HG03097 (cell line): Measurements from ENCODE around the gene EFNA3.

Experiments used
- ATAC-seq: cut with Tn5 transposase; IDR thresholded peaks from one replicate; pipeline ENCODE4 v1.9.1; 2021; ENCODE audit not compliant: unreplicated experiment, low FRiP score

EFNA3 gene

DNA sequence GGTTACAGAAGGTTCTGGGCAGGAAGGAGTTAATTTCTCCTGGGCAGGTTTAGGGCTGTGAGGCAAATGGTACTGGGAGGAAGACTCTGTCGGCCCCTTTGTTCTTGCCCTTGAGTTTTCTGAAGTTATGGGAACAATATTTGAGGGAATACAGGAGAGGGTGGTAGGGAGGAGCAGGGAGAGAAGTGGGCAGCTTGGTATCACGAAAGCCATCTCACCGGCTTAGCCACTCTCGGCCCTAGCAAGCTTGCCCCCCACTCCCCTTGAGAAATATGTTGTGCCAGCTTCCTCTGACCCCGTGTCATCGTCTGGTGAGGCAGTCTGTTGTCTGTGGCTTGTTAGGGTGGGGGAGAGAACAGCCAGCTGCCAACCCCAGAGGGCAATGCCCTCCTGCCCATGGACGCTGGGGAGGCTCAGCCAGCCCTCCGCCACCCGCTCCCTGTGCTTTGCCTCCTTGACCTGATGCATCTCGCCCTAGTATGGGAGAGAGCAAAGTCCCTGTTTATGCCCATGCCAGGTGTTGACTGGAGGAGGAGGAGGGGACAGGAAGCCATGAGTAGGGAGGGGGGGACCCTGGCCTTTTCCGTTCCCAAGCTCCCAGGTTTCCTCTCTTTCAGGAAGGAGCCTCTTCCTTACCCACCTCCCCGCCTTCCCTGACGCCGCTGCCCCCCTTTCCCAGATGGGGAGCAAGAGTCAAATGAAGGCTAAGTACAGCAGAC is 50.3 kb downstream of the EFNA3 start:
- ATAC-seq = no peak

DNA sequence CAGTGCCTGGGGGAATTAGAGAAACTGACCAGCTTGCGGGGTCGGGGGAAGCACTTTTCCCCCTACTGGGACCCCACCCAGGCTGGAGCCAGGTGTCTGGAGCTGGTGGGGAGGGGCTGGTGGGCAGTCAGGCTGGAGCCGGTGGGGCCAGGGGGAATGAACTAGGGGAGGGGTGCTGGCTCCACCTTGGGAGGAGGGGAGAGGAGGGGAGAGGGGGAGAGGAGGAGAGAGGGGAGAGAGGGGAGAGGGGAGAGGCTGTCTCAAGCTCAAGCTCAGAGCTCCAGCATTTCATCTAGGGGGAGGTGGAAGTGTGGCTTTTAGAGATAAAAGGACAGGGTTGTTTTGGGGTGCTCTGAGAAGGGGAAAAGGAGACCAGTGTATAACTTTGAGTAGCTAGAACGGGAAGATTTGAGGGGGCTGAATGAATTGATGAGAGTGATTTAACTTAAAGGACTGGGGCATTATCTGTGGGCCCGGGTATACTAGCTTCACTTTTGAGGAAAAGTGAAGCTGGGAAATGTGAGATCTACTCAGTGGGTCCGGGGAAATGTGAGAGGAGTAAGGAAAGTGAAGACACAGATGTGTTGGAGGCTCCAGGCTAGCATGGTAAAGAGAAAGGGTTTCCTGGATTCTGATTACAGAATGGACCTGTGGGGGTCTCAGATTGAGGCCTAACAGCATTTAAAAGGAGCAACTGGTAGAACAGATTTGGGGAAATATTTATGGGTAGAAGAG is 51.8 kb downstream of the EFNA3 start:
- ATAC-seq = no peak

DNA sequence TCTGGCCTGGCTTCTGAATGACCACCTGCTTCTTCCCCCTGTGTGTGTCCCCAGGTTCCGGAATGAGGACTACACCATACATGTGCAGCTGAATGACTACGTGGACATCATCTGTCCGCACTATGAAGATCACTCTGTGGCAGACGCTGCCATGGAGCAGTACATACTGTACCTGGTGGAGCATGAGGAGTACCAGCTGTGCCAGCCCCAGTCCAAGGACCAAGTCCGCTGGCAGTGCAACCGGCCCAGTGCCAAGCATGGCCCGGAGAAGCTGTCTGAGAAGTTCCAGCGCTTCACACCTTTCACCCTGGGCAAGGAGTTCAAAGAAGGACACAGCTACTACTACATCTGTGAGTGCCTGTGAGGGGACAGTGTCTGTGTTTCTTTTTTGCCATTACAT is 52.6 kb downstream of the EFNA3 start:
- no peak for ATAC-seq

DNA sequence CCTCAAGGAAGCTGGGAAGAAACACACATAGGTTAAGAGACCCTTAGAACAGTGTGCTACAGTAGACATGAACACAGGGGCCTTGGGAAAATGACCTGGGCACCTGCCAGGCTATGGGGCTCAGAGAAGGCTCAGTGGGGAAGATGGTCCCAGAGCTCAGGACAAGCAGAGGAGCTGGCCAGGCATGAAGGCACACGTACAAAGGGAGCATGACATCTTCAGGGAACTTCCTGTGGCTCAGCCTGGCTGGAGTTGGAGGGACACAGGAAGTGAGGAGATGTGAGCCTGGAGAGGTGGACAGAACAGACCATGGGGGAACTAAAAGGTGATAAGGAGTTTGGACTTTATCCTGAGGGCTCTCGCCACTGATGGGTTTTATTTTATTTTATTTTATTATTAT is 53.2 kb downstream of the EFNA3 start:
- no peak for ATAC-seq

DNA sequence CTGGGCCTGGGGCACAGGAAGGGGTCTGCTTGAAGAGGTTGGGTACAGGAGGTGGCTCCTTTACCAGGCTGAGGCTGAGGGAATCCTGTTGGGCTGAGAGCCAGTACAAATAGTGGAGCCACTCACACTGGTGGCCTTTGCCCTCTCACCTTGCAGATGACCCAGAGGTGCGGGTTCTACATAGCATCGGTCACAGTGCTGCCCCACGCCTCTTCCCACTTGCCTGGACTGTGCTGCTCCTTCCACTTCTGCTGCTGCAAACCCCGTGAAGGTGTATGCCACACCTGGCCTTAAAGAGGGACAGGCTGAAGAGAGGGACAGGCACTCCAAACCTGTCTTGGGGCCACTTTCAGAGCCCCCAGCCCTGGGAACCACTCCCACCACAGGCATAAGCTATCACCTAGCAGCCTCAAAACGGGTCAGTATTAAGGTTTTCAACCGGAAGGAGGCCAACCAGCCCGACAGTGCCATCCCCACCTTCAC is 55.2 kb downstream of the EFNA3 start:
- no peak for ATAC-seq

DNA sequence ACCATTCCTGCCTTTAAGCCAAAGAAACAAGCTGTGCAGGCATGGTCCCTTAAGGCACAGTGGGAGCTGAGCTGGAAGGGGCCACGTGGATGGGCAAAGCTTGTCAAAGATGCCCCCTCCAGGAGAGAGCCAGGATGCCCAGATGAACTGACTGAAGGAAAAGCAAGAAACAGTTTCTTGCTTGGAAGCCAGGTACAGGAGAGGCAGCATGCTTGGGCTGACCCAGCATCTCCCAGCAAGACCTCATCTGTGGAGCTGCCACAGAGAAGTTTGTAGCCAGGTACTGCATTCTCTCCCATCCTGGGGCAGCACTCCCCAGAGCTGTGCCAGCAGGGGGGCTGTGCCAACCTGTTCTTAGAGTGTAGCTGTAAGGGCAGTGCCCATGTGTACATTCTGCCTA is 55.7 kb downstream of the EFNA3 start:
- no peak for ATAC-seq

DNA sequence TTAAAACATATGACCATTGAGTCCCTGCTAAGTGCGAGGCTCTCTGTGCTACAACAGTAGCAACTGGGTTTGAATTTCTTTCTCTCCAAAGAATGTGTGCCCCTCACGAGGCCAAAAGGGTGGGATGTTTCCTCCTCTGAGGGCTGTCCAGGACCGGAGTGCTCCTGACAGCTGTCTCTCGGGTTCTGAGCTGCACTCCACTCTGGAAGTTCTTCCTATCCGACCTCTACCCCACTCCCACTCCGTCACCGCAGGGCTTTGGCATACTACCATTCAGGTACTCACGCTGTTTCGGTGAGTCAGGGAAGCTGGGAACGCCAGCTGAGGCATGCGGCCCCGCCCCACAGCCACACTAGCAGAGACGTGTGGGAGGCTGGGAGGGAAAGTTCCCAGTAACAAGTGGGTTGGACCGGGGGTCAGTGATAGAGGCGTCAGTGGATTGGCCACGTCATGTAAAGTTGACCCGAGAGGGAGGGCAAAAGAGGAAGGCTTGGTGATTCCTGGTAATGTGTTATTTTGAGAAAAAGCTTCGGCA is 56.3 kb downstream of the EFNA3 start:
- no peak for ATAC-seq

DNA sequence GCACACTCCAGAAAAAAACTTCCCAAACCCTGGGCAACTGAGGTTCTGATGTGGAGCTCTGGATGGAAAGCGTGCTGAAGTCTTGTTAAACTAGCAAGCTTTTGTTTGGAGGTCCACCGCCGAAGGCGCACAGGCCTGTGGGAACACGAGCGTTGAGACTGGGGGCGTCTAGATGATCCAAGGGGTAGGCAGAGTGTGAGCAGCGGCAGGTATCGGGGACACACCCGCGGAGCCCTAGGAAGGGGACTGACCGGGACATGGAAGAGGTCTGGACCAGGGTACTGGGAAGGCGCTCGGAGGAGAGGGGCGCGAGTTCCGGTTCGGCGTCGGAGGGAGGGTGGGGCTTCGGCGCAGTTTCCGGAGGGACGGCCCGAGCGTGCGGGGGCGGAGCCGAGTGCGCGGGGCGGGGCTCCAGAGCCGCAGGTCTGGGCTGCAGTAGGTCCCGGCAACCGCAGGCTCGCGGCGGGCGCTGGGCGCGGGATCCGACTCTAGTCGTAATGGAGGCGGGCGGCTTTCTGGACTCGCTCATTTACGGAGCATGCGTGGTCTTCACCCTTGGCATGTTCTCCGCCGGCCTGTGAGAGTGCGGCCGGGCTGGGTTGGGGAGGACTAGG is 56.9 kb downstream of the EFNA3 start, which contains the start of gene SLC50A1:
SLC50A1 (plus strand) TSS at position 438 of the 614 bp plus-strand sequence; CDS start at position 498, 60 bp downstream.
- peak; percentile 53 for ATAC-seq

DNA sequence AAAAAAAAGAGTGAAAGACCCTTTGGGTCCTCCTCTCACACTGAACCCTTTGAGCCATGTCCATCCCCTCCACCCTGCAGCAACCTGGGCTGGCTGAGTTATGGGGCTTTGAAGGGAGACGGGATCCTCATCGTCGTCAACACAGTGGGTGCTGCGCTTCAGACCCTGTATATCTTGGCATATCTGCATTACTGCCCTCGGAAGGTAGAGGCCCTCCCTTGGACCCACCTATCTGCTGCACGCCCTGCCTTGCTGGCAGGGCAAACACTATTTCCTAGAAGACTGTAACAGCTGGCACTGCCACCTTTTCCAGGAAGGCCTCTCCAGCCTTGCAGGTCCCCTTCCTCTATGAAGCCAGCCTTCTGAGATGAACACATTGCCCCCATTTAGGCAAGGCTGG is 58.1 kb downstream of the EFNA3 start:
- no peak for ATAC-seq
